ENCODE data around the gene PLA2G2E.
"Not testable (repeated sequence)": the region's sequence is repeated elsewhere in the genome, so short reads cannot be mapped to it uniquely, and the experiment has no call there.

The PLA2G2E gene

DNA sequence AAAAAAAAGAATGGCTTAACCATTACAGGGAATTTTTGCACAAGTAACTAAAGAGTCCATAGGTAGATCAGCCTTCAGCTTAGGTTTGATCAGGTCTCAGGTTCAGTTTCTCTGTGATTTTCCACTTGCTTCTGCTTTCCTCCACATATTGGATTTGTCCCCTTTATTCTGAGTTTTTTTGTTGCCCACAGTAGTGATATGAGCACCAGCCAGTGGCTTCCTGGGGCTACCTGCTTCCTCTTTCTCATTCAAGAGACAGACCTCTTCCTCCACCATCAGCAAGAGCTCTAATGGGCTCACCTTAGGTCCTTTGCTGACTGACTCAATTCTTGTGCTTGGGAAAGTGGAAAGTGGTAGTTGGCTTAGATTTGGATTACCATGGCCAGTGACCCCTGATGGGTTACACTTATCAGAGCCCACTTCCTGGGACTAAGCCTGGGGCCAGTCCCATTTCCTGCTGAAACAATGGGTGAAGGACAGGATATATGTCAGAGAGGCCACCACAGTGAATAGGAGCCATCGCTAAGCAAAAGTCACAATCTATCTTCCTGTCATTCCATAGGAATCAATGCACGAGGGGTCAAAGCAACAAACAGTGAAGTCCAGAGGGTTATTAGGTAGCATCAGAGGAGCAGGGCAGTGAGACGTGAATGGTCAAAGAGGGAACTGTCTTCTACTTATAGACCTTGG is 12.8 kb upstream of the PLA2G2E start:
- TF ChIP-seq CTCF (IDR thresholded peaks at IDR 0.05; ENCODE audit: low read depth, low read length, missing control alignments): no peak
- no peak overlapping the region for H3K4me3 ChIP-seq (ENCODE audit: low read depth, low read length)
- DNase-seq (ENCODE audit: low read depth): no peak

DNA sequence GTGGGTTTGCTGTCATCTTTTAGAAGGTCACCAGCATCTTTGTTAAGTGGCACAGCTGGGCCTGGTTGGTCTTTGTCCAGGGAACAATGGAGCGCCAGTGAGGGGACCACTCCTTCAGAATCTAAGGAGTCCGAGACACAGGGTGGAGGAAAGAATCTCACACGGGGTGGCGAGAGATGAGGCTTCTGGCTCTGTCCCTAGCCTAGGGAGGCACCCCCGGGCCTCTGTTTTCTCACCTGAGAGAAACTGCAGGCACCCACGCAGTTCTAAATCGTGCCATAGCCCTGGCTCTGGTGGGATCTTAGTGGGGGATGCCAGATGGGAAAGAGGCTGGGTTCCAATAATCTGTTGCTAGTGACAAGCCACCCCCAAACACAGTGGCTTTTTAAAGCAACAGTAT is 10.9 kb upstream of the PLA2G2E start:
- TF ChIP-seq CTCF (IDR thresholded peaks at IDR 0.05; ENCODE audit: low read depth, low read length, missing control alignments): no peak
- no peak overlapping the region for H3K4me3 ChIP-seq (ENCODE audit: low read depth, low read length)
- no peak for DNase-seq (ENCODE audit: low read depth)

- no peak for TF ChIP-seq CTCF (IDR thresholded peaks at IDR 0.05; ENCODE audit: low read depth, low read length, missing control alignments)
- no peak for DNase-seq (ENCODE audit: low read depth)
- no peak overlapping the region for H3K4me3 ChIP-seq (ENCODE audit: low read depth, low read length)
Observed at GRCh38 chr1:19932866-19933265, 9.4 kb upstream of the PLA2G2E start.

GRCh38 chr1:19927130-19927421 is 3.7 kb upstream of the PLA2G2E start:
- not testable (repeated sequence) for DNase-seq (ENCODE audit: low read depth); H3K4me3 ChIP-seq (ENCODE audit: low read depth, low read length)

- DNase-seq (ENCODE audit: low read depth): no peak
- no peak overlapping the region for H3K4me3 ChIP-seq (ENCODE audit: low read depth, low read length)
- TF ChIP-seq CTCF (IDR thresholded peaks at IDR 0.05; ENCODE audit: low read depth, low read length, missing control alignments): no peak
Observed at GRCh38 chr1:19926296-19927129, 3.1 kb upstream of the PLA2G2E start.

DNA sequence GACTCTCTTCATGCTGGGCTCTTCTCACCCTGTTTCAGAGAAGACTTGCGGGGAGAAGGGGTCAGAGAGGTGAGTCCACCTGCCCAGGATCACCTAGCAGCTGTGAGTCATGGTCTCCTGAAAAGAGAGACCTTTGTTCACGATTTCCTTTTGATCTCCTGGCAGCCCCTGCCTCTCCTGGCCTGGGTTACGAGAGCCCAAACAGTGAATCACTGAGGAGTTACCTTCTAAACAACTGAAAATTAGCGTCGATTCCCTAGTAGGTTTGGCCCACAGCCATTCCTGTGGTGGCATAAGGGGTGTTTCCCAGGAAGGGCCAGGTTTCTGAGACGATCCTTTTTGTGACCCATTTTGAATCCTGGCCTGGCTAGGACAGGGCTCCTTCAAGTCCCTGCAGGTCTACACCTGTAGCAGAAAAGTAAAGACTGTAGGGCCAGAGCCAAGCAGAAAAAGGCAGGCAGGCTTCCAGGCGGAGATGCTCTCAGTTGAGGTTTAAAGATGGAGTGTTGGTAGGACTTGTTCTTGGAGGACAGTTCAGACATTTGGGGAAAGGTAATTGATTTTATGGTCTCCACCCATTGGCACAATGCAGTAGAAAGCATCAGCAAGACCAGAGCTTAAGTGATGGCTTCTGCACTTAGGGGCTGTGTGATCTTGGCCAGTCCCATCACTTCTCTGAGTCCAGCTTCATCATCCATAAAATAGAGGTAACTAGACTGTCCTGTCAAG is 2.1 kb upstream of the PLA2G2E start:
- no peak for DNase-seq (ENCODE audit: low read depth)
- H3K4me3 ChIP-seq (ENCODE audit: low read depth, low read length): no peak overlapping the region
- no peak for TF ChIP-seq CTCF (IDR thresholded peaks at IDR 0.05; ENCODE audit: low read depth, low read length, missing control alignments)

DNA sequence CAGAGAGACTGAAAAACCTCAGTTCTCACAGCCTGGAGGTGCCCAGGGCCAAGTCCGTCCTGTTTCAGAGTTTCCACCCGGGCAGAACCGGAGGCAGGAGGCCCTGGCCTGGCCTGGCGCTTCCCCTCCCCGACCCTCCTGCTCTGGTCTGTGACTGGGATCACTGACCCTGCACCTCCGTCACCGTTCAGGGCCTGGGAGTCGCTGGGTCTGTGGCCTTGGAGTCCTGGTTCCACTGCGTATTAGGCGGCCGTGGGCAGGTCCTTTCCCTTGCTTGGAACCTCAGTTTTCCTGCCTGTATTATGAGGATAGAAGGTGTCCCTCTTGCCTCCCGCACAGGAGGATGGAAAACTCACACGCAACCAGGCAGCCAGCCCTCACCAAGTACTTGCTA is 533 bp upstream of the PLA2G2E start:
- no peak for DNase-seq (ENCODE audit: low read depth)
- no peak for TF ChIP-seq CTCF (IDR thresholded peaks at IDR 0.05; ENCODE audit: low read depth, low read length, missing control alignments)
- H3K4me3 ChIP-seq (ENCODE audit: low read depth, low read length): no peak overlapping the region
